Naive thymus-derived CD8-positive, alpha-beta T cell (primary cell): ENCODE results near the gene JADE2. TPM values are rescaled to one million over a fixed set of nuclear protein-coding genes. Genes with fewer than 3 reads are reported as not detected.
A peak's percentile ranks its signal among the peaks of the same experiment; 100 is the strongest.
"Not testable (repeated sequence)": the region's sequence is repeated elsewhere in the genome, so short reads cannot be mapped to it uniquely, and the experiment has no call there.

ENCODE experiments used
- ATAC-seq, 2 donors: fragments of 150-1000 bp; cut with Tn5 transposase in 1 of 2; sonication (Bioruptor Pico), chemical (Tn5 transposase) in 1 of 2; 1 replicate in 1 of 2; 2 replicates in 1 of 2; pipeline ENCODE4 v1.10.0; 2021; ENCODE audit warnings: mild to moderate bottlenecking in 2 of 2, moderate library complexity in 2 of 2
- POLR2A ChIA-PET: fragments of 350-600 bp; sonication (Branson Sonifier 250); formaldehyde crosslinking; loops from one replicate; lab custom pipeline; 2021; ENCODE audit warnings: antibody characterized with exemption; lab: Charles Lee
- DNase-seq, 10 donors: peaks; one replicate each; pipeline versions ENCODE4 v3.0.0 to v3.0.0-alpha.2; 2020 to 2022
- H3K27ac Mint-ChIP-seq, 10 donors: one replicate each; pipeline ENCODE4 v1.8.0; 2020 to 2022; ENCODE audit warnings: mild to moderate bottlenecking in 10 of 10, mixed read lengths in 10 of 10, moderate library complexity in 4 of 10, inconsistent platforms in 1 of 10
- H3K27me3 Mint-ChIP-seq, 5 donors: one replicate each; pipeline ENCODE4 v1.8.0; 2021 to 2022; ENCODE audit warnings: mixed read lengths in 5 of 5
- H3K36me3 Mint-ChIP-seq, 3 donors: one replicate each; pipeline ENCODE4 v1.8.0; 2020 to 2022; ENCODE audit warnings: mixed read lengths in 3 of 3, mild to moderate bottlenecking in 2 of 3, inconsistent platforms in 1 of 3
- H3K4me1 Mint-ChIP-seq, 4 donors: one replicate each; pipeline ENCODE4 v1.8.0; 2021 to 2022; ENCODE audit warnings: mixed read lengths in 4 of 4
- H3K4me3 Mint-ChIP-seq, 10 donors: one replicate each; pipeline ENCODE4 v1.8.0; 2020 to 2022; ENCODE audit warnings: mild to moderate bottlenecking in 10 of 10, mixed read lengths in 10 of 10, moderate library complexity in 6 of 10, inconsistent platforms in 1 of 10
- H3K9me3 Mint-ChIP-seq, 9 donors: one replicate each; pipeline ENCODE4 v1.8.0; 2020 to 2022; ENCODE audit warnings: mixed read lengths in 9 of 9, mild to moderate bottlenecking in 3 of 9, inconsistent platforms in 1 of 9, moderate library complexity in 1 of 9
- polyA plus RNA-seq, 3 donors: library from polyadenylated mRNA; unstranded; fragments of 300-500 nt; fragmentation: Illumina TruSeq; gene quantifications; one replicate each; pipeline ENCODE4 v1.2.3, GENCODE V29; 2021
- total RNA-seq, 8 experiments: library from RNA in 2 of 8; stranded (reverse) in 2 of 8; gene quantifications; one replicate each; pipeline ENCODE4 v1.2.3 and lab custom pipeline; 2021 to 2026

JADE2 gene
- 100 to 1,000 TPM; 262 TPM for total RNA-seq
- 10 to 100 TPM; 24.3 to 38.9 (median 24.9) TPM for polyA plus RNA-seq
- 102 to 323 (median 206) reads per million in 6 experiments for total RNA-seq (lab: John Stamatoyannopoulos, UW)

- POLR2A ChIA-PET, result interaction anchor here (0.6 to 7.7 kb wide), 42 partner anchors 8 to 1473 kb away, joined by 3 to 137 read pairs (median 4); partner anchors contain the start of genes C5orf24, CAMLG, CDKL3 and CDKN2AIPNL
- Mint-ChIP-seq H3K4me1 (peaks cover 23 to 34% (median 31%) of the 10 kb centered on the region in 4 donors), H3K27me3 (no peaks in the 10 kb centered on the region), H3K27ac (peak within 1 kb of the TSS; percentile 96 to 100 (median 100)), H3K36me3 (peaks cover 0 to 2% (median 0%) of the 10 kb centered on the region in 3 donors), H3K9me3 (no peaks in the 10 kb centered on the region), H3K4me3 (peak within 1 kb of the TSS; percentile 92 to 100 (median 98))
- DNase-seq, result peak; percentile 77 to 96 (median 88)
- peak; percentile 61 to 69 for ATAC-seq
Observed at GRCh38 chr5:134524826-134525682, at the start of gene JADE2. Gene JADE2 (plus strand): TSS chr5:134525670. CDS start chr5:134535858, 10,188 bp downstream.

- no peak for ATAC-seq
- peaks cover 0 to 9% (median 0%) of the 10 kb centered on the region in 9 donors for H3K9me3 Mint-ChIP-seq
- H3K4me1 Mint-ChIP-seq, result no peaks in the 10 kb centered on the region
- H3K36me3 Mint-ChIP-seq, result no peaks in the 10 kb centered on the region
- no peak overlapping the region for H3K4me3 Mint-ChIP-seq
- peaks cover 0 to 2% (median 0%) of the 10 kb centered on the region in 5 donors for H3K27me3 Mint-ChIP-seq
- POLR2A ChIA-PET, result interaction anchor here (0.8 kb wide), 1 partner anchor 55 kb away, joined by 3 read pairs; no protein-coding TSS in a partner anchor
- H3K27ac Mint-ChIP-seq, result no peak overlapping the region
- DNase-seq, result no peak
Observed at GRCh38 chr5:134477462-134478245, 47.8 kb upstream of the JADE2 start.

- no peak overlapping the region for H3K27ac Mint-ChIP-seq
- no peak for ATAC-seq
- POLR2A ChIA-PET, result interaction anchor here (0.7 kb wide), 1 partner anchor 14 kb away, joined by 4 read pairs; no protein-coding TSS in a partner anchor
- no peak overlapping the region for H3K4me3 Mint-ChIP-seq
- H3K9me3 Mint-ChIP-seq, result peaks cover 0 to under 1% (median 0%) of the 10 kb centered on the region in 9 donors
- peaks cover 0 to 2% (median 0%) of the 10 kb centered on the region in 5 donors for H3K27me3 Mint-ChIP-seq
- DNase-seq, result no peak
- no peaks in the 10 kb centered on the region for H3K4me1 Mint-ChIP-seq
- H3K36me3 Mint-ChIP-seq, result no peaks in the 10 kb centered on the region
Observed at GRCh38 chr5:134479839-134480238, 45.6 kb upstream of the JADE2 start.

GRCh38 chr5:134489227-134489944 is 36.1 kb upstream of the JADE2 start:
- H3K27me3 Mint-ChIP-seq, result no peaks in the 10 kb centered on the region
- no peak overlapping the region for H3K4me3 Mint-ChIP-seq
- DNase-seq, result no peak
- peaks cover 0 to 4% (median 0%) of the 10 kb centered on the region in 3 donors for H3K36me3 Mint-ChIP-seq
- H3K4me1 Mint-ChIP-seq, result peaks cover 0 to 4% (median 2%) of the 10 kb centered on the region in 4 donors
- H3K27ac Mint-ChIP-seq, result no peak overlapping the region
- POLR2A ChIA-PET, result no interaction called here
- ATAC-seq, result no peak
- peaks cover 0 to 5% (median 0%) of the 10 kb centered on the region in 9 donors for H3K9me3 Mint-ChIP-seq

GRCh38 chr5:134490255-134490924 is 35.1 kb upstream of the JADE2 start:
- Mint-ChIP-seq H3K9me3 (peaks cover 0 to under 1% (median 0%) of the 10 kb centered on the region in 9 donors), H3K27ac (no peak overlapping the region), H3K4me1 (peaks cover 0 to 4% (median 2%) of the 10 kb centered on the region in 4 donors), H3K4me3 (no peak overlapping the region), H3K36me3 (peaks cover 0 to under 1% (median 0%) of the 10 kb centered on the region in 3 donors), H3K27me3 (no peaks in the 10 kb centered on the region)
- DNase-seq (no peak), ATAC-seq (no peak)
- POLR2A ChIA-PET, result no interaction called here

- Mint-ChIP-seq H3K36me3 (no peaks in the 10 kb centered on the region), H3K4me1 (peaks cover 0 to 4% (median 2%) of the 10 kb centered on the region in 4 donors), H3K27me3 (no peaks in the 10 kb centered on the region), H3K27ac (no peak overlapping the region), H3K9me3 (no peaks in the 10 kb centered on the region), H3K4me3 (no peak overlapping the region)
- ATAC-seq (no peak), DNase-seq (no peak)
- POLR2A ChIA-PET, result no interaction called here
Observed at GRCh38 chr5:134490925-134491271, 34.6 kb upstream of the JADE2 start.

GRCh38 chr5:134491841-134492442 is 33.5 kb upstream of the JADE2 start:
- Mint-ChIP-seq H3K27me3 (no peaks in the 10 kb centered on the region), H3K27ac (no peak overlapping the region), H3K9me3 (no peaks in the 10 kb centered on the region), H3K36me3 (no peaks in the 10 kb centered on the region), H3K4me3 (no peak overlapping the region), H3K4me1 (peaks cover 0 to 4% (median 2%) of the 10 kb centered on the region in 4 donors)
- no peak for DNase-seq
- POLR2A ChIA-PET, result no interaction called here
- ATAC-seq, result no peak

- ATAC-seq, result no peak
Observed at GRCh38 chr5:134492568-134492967, 32.9 kb upstream of the JADE2 start.

GRCh38 chr5:134493461-134494055 is 31.9 kb upstream of the JADE2 start:
- Mint-ChIP-seq H3K27ac (no peak overlapping the region), H3K4me1 (peaks cover 0 to 4% (median 2%) of the 10 kb centered on the region in 4 donors), H3K27me3 (no peaks in the 10 kb centered on the region), H3K9me3 (no peaks in the 10 kb centered on the region), H3K4me3 (no peak overlapping the region), H3K36me3 (no peaks in the 10 kb centered on the region)
- ATAC-seq (peak in 1 of 2 donors; percentile 32), DNase-seq (no peak)
- POLR2A ChIA-PET, result interaction anchor here (0.6 kb wide), 2 partner anchors 13 to 33 kb away, joined by 3 to 4 read pairs; no protein-coding TSS in a partner anchor

More at GRCh38 chr5:134492568-134492967, 32.9 kb upstream of the JADE2 start:
- no peak for DNase-seq
- Mint-ChIP-seq H3K4me1 (peaks cover 0 to 4% (median 2%) of the 10 kb centered on the region in 4 donors), H3K4me3 (no peak overlapping the region), H3K36me3 (no peaks in the 10 kb centered on the region), H3K27me3 (no peaks in the 10 kb centered on the region), H3K9me3 (no peaks in the 10 kb centered on the region), H3K27ac (peak overlapping the region in 1 of 10 donors; percentile 57)
- POLR2A ChIA-PET, result no interaction called here

- ATAC-seq, result no peak
- POLR2A ChIA-PET, result interaction anchor here (0.6 kb wide), 1 partner anchor 72 kb away, joined by 3 read pairs; no protein-coding TSS in a partner anchor
- Mint-ChIP-seq H3K27me3 (no peaks in the 10 kb centered on the region), H3K36me3 (no peaks in the 10 kb centered on the region), H3K4me1 (peaks cover 0 to 4% (median 2%) of the 10 kb centered on the region in 4 donors), H3K4me3 (no peak overlapping the region), H3K27ac (no peak overlapping the region), H3K9me3 (no peaks in the 10 kb centered on the region)
- DNase-seq, result no peak
Observed at GRCh38 chr5:134494780-134495179, 30.7 kb upstream of the JADE2 start.

GRCh38 chr5:134499905-134500304 is 25.6 kb upstream of the JADE2 start:
- Mint-ChIP-seq H3K27ac (peak overlapping the region in 3 of 10 donors; percentile 12 to 24 (median 16)), H3K4me1 (peaks cover 14 to 22% (median 16%) of the 10 kb centered on the region in 4 donors)
- not testable (repeated sequence) for H3K4me3 Mint-ChIP-seq, H3K9me3 Mint-ChIP-seq, H3K27me3 Mint-ChIP-seq, ATAC-seq, H3K36me3 Mint-ChIP-seq, DNase-seq
- POLR2A ChIA-PET, result interaction anchor here (0.6 to 1.4 kb wide), 2 partner anchors 13 to 15 kb away, joined by 4 to 6 read pairs; no protein-coding TSS in a partner anchor
